GM19351 (cell line): ENCODE data around the gene SIGLECL1.
"Not testable (repeated sequence)": the region's sequence is repeated elsewhere in the genome, so short reads cannot be mapped to it uniquely, and the experiment has no call there.

ENCODE experiments used
- ATAC-seq: cut with Tn5 transposase; IDR thresholded peaks from one replicate; pipeline ENCODE4 v1.9.1; 2021; ENCODE audit warnings: mild to moderate bottlenecking, moderate library complexity; ENCODE audit not compliant: unreplicated experiment

The SIGLECL1 gene

DNA sequence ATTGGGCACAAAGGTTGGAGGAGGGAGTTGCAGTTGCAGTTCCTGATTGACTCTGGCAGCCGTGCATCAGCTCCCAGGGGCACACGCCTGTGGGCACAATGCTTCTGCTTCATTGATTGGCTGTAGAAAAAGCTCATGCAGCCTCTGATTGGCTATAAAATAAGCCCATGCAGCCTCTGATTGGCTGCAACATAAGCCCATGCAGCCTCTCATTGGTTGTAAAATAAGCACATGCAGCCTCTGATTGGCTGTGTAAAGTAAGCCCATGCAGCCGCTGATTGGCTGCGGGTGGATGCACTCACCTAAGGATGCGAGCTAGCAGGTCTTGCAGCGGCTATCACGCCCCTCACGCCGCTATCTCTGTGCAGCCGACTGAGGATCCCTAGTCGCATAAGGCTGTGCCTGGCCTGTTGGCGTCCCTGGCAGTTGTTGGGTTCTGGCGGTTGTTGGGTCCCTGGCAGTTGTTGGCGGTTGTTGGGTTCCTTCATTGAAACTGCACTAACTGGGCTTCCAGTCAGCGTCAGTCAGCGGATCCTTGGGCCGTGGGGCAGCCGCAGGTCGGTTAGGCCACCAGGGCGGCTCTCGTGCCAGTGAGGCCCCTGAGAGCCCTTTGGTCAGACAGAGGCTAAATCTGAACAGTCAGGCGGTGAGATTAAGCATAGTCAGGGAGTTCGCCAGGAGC lies at the start of gene SIGLECL1:
Gene SIGLECL1 (plus strand): TSS at position 295 of the 682 bp plus-strand sequence. CDS start 12,993 bp downstream, outside the sequence.
- ATAC-seq: no peak

GRCh38 chr19:51201712-51202111 lies 49.2 kb upstream of the SIGLECL1 start:
- no peak for ATAC-seq

DNA sequence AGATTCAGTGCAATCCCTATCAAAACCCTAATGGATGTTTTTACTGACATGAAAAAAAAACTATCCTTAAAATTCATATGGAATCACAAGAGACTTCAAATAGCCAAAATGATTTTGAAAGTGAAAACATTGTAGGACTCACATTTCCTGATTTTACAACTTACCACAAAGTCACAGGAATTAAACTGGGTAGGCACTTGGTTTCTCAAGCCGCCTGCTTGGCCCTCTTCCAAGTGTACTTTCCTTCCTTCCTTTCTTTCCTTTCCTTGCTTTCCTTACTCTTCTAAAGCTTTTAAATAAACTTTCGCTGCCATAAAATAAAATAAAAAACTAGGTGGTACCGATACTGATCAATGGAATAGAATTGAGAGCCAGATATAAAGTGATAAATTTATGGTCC lies 47.0 kb upstream of the SIGLECL1 start:
- ATAC-seq: no peak

- ATAC-seq: no peak
Observed at GRCh38 chr19:51204321-51204720, 46.6 kb upstream of the SIGLECL1 start.

DNA sequence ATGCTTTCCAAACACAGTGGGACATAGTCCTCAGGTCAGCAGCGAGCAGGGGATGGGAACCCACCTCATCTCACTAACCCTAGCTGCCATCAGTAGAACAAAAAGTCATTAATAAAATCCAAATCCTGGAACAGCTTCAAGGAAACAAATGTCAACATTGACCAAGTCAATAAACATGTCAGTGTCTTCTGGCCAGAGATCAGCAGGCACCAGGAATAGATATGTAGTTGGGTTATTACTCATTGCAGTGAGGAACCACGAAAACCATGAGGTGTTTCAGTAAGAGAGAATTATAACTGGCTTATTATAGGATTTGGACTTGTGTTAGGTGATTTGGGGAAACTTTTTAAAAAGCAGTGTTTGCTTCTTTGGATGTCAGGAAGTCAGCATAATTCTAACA lies 43.1 kb upstream of the SIGLECL1 start:
- no peak for ATAC-seq

GRCh38 chr19:51210191-51210784 lies 40.6 kb upstream of the SIGLECL1 start:
- ATAC-seq: no peak

GRCh38 chr19:51210874-51211361 lies 40.0 kb upstream of the SIGLECL1 start:
- not testable (repeated sequence) for ATAC-seq

DNA sequence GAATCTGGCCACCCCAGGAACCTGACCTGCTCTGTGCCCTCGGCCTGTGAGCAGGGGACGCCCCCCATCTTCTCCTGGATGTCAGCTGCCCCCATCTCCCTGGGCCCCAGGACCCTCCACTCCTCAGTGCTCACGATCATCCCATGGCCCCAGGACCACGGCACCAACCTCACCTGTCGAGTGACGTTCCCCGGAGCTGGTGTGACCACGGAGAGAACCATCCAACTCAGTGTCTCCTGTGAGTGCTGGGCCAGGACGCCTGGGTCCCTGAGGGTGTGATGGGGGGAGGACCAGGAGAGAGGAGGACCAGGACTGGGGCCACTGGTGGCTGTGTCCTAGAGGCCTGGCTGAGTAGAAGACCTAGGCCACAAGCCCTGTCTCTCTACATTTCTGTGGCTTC lies 39.0 kb upstream of the SIGLECL1 start:
- ATAC-seq: no peak

DNA sequence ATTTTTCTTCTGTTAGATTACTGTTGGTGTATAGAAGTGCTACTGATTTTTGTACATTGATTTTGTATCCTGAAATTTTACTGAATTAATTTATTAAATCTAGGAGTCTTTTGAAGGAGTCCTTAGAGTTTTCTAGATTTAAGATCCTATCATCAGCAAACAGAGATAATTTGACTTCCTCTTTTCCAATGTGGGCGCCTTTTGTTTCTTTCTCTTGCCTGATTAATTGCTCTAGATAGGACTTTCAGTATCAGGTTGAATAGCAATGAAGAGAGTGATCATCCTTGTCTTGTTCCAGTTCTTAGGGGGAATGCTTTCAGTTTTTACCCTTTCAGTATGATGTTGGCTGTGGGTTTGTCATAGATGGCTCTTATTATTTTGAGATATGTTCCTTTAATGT lies 31.6 kb upstream of the SIGLECL1 start:
- ATAC-seq: no peak

DNA sequence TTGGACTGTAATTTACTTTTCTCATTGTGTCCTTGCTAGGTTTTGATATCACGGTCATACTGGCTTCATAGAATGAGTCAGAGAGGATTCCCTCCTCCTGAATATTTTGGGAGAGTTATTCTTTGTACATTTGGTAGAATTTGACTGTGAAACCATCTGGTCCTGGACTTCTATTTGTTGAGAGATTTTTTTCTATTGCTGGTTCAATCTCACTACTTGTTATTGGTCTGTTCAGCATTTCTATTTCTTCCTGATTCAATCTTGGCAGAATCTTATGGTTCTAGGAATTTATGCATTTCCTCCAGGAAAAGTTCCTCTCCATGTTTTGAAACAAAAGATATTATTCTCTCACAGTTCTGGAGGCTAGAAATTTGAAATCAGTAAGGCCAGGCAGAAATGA lies 30.9 kb upstream of the SIGLECL1 start:
- ATAC-seq: no peak

DNA sequence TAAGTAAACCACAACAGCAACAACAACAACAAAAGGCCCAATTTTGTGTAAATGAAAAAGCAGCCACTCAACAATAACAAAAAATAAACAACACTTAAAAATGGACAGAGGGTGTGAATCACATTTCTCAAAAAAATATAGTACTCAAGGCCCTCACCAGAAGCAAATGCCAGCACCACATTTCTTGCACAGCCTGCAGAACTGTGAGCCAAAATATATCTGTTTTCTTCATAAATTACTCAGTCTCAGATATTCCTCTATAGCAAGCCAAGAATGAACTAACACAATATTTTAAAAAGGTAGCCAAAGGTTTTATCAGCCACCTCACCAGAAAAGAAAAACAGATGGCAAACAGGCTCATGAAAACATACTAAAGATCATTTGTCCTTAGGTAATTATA lies 29.9 kb upstream of the SIGLECL1 start:
- no peak for ATAC-seq

- no peak for ATAC-seq
Observed at GRCh38 chr19:51224163-51224641, 26.7 kb upstream of the SIGLECL1 start.

- ATAC-seq: not testable (repeated sequence)
Observed at GRCh38 chr19:51224898-51225393, 25.9 kb upstream of the SIGLECL1 start, which contains the start of gene CD33. Gene CD33 (plus strand): TSS chr19:51225080. CDS start chr19:51225119, 39 bp downstream.

DNA sequence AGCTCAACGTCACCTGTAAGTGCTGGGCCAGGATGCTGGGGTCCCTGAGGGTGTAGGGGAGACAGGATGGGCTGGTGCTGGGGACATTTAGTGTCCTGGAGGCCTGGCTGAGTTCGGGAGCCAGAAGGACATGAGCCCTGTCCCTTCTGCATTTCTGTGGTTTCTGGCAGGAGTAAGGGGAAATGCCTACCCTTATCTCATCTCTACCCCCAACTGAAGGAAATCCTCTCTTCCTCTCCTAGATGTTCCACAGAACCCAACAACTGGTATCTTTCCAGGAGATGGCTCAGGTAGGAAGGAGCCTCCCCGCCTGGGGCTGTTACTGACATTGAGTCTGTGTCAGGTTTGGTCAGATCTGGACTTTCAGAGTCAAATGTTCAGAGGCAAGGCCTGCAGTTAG lies 24.8 kb upstream of the SIGLECL1 start:
- ATAC-seq: no peak

GRCh38 chr19:51227326-51227725 lies 23.6 kb upstream of the SIGLECL1 start:
- no peak for ATAC-seq

- ATAC-seq: no peak
Observed at GRCh38 chr19:51227966-51228365, 22.9 kb upstream of the SIGLECL1 start.

DNA sequence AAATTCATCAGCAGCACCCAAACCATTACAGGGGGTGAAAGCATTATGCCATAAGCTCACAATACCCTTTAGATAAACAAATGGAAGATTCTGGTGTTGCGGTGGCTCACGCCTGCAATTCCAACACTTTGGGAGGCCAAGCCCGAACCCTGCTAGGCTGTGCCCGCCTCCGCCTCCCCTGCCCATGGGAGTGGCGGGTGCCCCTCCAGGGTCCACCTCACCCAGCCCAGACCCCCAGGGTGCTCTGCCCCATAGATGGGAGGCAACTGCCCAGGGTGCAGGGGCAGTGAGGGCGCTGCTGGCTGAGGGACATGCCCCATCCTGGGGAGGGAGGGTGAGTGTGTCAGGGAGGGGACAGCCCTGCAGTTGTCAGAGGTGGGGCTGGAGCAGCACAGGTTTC lies 10.0 kb upstream of the SIGLECL1 start:
- no peak for ATAC-seq

GRCh38 chr19:51242881-51243630 lies 7.8 kb upstream of the SIGLECL1 start:
- ATAC-seq: no peak

GRCh38 chr19:51246164-51246552 lies 4.7 kb upstream of the SIGLECL1 start:
- no peak for ATAC-seq

DNA sequence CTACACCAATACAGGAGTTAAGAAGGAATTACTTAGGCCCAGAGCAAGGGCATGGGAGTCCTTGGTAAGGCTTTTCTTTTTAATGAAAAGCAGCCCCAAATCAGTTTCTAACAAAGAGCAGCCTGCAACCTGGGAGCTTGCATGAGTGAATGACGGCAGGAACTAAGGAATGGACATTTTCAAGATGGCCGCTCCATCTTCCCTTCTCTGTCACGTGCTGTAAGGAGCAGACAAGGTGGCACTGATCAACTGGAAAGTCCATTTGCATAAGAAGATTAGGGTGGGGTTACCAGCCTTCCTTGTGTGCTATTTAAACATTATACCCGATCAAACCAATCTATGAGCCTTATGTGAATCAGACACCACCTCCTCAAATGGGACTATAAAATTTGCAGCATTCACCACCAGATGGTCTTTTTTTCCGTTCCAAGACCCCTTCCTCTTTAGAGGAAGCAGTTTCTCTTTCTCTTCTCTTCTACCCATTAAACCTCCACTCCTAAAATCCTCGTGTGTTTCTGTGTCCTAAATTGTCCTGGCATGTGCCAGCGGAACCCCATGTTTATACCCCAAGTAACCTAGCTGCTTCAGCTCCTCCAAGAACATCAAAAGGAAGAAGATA lies 2.8 kb upstream of the SIGLECL1 start:
- ATAC-seq: no peak

DNA sequence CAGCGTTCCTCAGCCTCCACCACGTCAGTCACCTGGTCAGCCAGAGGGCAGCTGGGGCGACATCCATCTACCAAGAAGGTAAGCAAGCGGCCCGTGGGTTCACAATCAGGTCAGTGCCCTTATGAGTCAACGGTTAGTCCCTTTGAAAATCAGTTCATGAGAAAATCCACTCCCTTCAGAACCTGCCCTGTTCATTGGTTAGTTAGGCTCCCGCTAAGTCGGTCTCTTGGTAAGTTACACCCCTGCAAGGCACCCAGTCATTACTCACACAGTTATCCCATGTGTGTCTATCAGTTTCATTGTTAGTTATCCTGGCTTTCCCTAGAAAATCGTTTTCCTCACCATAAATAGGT lies 564 bp downstream of the SIGLECL1 start:
- ATAC-seq: no peak
